Measurements from ENCODE around the gene EPSTI1. TPM values are rescaled to one million over a fixed set of nuclear protein-coding genes. Genes with fewer than 3 reads are reported as not detected.

EPSTI1 gene
- polyA plus RNA-seq, 1 donor = 1.5 TPM

DNA sequence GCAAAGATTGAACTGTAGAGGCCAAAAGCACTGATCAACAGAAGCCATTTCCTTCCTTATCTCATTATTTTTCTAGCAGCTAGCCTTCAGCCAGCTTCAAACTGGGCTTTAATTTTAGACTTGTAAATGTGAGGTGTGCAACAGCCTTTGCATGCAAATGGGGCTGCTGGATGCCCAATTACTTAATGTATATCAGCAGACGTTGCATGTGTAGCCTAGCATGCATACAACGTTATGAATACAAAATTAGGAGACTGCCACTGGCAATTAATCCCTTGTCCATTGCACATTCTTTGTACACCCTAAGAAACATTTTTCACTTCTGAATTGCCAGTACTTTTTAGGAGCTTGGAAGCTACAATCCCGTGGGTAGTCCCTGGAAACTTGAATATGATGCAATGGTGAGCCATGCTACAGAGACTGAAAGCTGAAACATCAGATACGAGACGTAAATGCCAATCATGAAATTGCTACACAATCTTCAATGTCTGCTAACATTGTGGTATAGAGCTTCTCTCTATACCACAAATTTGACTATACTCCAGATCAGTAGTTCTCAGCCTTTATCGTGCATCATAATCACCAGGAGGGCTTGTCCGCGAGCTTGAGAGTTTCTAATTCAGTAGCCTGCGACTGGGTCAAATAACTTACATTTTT, 20.2 kb downstream of the EPSTI1 start:
- DNase-seq (ENCODE audit: low read depth) = no peak

DNA sequence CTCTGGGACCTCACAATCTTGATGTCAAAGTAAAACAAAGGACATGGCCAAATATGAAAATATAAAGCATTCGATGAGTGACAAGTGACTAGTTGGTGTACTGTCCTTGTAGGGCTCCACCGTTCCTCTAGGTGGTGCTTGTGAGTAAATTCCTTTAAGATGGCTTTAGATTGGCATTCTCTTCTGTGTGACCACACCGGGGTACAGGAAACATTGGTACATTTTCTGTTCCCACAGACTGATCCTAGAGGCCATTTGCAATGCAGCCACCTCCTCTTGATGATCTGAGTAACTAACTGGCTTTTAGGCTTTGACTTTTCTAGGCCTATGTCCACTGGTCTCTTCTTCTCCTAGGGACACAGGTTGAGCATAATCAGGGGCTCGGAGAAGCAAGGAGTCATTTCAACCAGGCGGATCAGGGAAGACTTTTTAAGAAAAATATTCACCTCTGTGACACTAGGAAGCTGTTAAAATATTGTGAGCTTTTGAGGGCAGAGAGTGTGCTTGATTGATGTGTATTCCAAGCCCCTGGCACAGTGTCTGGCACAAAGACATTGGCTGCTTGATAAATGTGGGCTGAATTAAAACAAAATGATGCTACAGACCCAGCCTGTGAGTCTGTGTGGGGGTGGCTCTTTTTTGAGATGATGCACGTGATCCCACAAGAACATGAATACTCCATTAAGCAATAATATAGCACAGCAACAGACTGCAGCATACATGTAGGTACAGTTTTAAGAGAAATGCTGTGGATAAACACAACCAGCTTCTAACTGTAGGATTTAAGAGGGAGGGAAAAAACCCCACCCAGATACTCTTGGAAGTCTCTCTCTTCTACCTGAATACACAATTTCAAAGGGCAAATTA, 21.0 kb downstream of the EPSTI1 start:
- no peak for DNase-seq (ENCODE audit: low read depth)

DNA sequence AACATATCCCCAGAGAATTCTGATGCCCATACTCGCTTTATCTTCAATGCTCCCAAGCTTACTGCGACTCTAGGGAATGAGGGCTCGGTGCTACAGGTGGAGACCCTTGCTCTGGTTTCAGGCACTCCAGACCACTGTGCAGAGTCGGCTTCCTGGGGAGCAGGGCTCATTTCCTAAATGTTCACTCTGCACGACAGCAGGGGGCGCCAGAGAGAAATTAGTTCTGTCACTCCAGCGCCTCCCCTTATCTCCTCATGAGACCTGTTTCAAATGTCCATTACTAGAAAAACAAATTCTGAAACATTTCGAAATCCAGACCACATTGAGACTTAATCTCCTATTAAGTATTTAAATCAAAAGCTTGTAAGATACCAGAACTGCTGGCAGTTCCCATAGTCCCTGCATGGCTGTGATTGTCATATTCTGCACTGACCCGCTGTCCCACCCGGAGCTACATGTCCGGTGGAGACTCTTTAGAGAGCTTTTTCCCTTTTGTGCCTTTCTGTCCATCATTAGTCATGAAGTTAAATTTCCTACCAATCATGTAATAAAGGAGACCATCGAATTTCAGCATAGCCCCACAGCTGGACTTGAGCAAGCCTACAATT, 22.4 kb downstream of the EPSTI1 start:
- no peak for DNase-seq (ENCODE audit: low read depth)

DNA sequence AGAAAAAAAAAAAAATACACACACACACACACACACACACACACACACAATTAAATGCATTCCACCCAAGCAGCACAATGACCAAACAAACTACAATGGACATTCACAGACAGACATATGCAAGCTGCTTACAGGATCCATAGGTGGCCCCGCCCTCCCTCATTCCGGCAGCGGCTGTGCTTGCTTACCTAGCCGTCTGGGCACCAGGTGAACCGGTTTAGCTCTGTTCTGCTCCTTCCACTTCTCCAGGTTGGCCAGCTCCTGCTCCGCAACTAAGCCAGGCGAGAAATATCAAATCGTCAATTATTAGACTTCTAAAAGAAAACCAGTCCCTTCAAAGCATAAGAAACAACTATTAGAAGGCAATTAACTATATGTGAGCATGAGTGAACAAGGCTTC, 23.1 kb downstream of the EPSTI1 start:
- DNase-seq (ENCODE audit: low read depth) = no peak

DNA sequence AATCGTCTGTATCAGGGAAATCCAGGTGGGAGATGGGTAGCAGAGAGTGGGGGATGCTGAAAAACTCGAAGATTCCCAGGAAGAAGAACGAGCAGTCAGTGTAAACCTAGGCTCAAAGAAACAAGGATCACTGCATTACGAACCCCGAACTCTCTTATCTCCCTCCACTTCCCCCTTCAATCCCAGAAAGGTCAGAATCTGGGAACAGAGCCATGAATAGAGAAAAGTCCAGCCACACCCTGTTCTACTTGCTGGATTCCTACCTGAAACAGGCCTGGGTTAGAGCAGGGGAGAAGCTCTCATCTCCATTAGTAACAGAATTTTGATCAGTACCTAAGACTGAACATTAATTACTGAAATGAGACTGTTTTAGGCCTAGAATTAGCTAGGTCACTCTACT, 24.4 kb downstream of the EPSTI1 start:
- DNase-seq (ENCODE audit: low read depth) = no peak

DNA sequence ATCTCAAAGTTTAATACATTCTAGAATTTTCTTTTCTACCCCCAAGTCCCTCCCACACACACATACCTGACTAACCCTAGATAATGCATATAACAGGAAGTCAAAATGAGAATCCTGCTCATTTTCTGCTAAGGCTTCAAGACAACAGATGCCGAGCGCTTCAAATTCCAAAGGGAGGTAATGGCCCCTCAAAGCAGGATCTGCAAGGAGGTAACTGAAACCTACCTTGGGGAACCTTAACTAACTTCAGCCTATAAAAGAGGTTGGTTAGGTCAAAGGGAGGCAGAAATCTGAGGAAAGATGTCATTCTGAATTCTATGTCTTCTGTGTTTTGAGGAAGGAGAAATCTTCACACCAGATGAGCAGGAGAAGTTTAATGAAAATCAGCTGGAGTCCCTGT, 26.8 kb downstream of the EPSTI1 start:
- no peak for DNase-seq (ENCODE audit: low read depth)

DNA sequence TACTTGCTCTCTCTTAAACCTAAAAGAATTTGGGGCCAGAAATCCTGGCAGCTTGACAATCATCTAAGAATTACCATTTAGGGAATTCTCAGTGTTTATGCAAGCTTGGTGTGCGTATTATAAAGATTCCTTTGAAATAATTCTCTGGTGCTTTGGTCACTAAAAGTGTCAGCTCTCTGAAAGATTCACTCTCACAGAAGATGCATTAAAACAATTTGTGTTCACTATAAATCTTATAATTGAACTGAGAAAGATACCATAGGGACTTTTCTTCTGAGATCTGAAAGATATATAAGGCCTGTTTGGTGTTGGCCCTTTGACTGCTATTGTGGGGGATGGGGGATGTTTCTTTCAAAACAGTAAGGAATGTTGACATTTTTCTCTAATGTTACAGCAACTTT, 27.3 kb downstream of the EPSTI1 start:
- no peak for DNase-seq (ENCODE audit: low read depth)

DNA sequence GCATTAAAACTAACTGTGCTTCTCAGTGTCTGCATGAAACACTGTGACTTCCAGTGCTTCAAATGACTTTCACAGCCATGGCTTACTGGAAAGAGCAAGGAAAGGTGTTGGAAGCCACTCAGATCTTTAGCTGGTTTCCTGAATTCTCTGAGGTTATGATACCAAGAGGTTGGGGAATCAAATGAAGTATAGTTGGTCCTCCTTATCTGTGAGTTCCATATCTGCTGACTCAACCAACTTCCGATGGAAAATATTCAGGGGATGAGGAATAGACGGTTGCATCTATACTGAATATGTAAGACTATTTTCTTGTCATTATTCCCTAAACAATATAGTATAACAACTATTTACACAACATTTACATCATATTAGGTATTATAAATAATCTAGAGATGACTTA, 32.4 kb downstream of the EPSTI1 start:
- DNase-seq (ENCODE audit: low read depth) = no peak

DNA sequence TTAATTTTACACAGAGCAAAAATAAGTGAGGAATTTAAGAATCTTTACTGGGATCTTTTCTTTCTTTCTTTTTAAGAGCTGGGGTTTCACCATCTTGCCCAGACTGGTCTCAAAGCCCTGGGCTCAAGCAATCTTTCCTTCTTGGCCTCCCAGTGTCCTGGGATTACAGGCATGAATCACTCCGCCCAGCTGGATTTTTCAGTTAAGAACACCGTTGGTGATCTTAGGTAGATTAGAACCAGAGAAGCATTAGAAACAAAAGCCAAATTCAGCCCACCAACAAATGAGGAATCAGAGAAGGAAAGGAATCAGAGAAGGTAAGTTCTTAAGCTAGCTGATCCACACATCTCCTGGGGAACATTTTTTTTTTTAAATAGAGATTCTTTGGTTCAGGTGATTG, 34.2 kb downstream of the EPSTI1 start:
- DNase-seq (ENCODE audit: low read depth) = no peak

DNA sequence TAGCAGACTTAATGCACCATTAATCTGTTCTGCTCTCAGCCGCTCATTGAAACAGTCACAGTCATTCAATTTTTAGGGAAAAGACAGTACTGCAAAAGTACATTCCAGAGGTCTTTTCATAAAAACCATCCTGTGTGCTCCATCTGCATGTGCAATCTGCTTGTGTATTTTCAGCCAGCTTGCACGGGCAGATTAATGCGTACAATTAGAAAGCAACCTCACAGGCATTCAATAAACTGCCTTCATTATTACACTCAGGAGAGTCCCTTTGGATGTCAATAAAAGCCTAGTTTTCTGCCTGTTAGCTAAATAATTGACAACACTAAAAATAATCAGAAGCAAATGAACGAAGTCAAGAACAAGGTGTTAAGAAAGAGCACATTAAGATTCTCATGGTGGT, 41.9 kb downstream of the EPSTI1 start:
- no peak for DNase-seq (ENCODE audit: low read depth)

DNA sequence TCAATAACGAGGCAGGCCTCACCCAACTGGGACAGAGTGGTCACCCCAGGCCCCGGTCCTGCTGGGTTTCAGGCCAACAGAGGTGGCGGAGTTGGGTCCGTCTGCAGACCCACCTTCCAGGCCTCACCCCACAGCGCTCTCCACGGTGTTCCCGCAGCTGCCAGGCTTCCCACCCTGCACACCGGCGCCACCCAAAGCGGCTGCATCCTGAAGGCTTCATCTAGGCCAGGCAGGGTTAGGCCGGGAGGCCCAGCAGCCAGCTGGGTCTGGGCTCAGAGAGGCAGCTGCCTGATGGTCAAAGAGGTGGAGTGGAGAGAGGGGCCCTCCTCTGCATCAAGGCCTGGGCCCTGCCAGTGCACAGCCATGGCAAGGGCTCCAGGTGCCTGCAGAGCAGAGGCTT, 44.1 kb downstream of the EPSTI1 start:
- DNase-seq (ENCODE audit: low read depth) = no peak

DNA sequence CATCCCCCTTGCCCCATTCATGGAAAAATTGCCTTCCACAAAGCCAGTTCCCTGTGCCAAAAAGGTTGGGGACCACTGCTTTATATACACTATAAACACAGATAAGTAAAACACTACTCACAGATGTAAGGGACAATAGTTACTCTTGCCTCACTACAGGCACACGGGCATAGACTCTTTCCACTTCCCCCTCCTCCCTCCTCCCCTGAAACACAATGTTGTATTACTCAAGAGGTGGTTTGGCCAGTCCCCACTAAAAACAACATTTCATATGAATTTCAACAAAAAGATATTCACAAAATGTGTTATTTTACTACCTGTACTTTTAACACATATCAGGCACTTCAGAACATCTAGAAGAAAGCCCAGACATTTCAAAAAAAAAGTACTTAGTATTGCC, 45.1 kb downstream of the EPSTI1 start:
- DNase-seq (ENCODE audit: low read depth) = no peak

DNA sequence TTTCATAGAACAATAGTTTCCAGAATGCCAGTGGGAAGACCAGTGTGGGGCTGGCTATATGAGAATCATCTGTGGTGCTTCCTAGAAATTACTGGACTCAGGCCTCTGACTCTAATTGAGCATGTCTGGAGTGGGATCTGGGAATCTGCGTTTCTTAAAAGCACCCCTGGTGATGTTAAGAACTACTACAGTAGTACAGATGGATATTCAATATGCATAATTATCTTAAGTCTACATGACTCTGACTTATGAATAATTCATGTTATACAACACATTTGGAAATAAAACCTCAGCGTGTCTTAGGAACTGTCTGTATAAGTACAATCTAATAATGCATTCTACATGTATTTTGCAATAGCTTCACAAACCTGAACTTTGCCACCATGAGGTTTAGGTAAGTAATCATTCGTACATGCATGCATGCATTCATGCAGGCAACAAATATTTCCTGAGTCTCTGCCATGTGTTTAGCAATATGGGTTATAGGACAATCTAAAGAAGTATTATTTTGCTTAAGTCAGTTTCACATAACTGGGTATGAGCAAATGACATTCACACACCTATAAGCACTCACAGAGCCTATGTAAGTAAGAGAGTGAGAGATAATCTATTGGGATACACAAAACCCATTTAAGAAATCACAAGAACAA, 62.0 kb downstream of the EPSTI1 start:
- DNase-seq (ENCODE audit: low read depth) = no peak

DNA sequence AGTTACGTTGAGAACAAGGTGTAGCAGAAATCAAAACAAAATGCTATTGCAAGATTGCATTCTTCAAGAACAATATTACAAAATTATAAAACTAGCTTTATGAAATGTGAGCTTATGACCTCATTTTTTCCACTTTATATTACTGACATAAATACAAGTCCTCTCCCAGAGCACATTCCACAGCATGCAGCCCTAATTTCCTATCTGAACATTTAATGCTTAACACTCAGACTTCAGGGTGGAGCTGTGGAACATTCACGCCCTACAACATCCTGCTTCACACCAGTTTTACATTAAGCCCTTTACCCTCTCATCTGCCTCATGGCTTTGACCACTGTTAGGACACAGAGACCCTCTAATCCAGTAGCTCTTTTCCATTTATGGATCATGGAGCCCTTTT, 65.5 kb downstream of the EPSTI1 start:
- DNase-seq (ENCODE audit: low read depth) = peak; percentile 8

DNA sequence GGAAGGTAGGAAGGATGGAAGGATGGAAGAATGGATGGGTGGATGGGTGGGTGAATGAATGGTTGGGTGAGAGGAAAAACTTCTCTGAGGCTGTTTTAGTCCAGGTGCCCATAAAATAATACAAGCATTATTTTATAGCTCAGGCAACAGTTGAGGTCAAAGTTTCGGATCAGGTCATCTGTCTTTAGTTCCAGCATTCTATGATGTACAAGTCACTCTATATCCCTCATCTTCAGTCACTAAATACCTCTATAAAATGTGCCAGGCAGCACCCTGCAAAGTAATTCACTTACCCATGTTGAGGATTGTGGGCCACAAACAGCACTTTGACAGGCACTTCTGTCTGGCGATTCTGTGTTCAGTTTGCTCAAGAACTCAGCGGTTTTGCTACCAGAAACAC, 66.0 kb downstream of the EPSTI1 start:
- no peak for DNase-seq (ENCODE audit: low read depth)

DNA sequence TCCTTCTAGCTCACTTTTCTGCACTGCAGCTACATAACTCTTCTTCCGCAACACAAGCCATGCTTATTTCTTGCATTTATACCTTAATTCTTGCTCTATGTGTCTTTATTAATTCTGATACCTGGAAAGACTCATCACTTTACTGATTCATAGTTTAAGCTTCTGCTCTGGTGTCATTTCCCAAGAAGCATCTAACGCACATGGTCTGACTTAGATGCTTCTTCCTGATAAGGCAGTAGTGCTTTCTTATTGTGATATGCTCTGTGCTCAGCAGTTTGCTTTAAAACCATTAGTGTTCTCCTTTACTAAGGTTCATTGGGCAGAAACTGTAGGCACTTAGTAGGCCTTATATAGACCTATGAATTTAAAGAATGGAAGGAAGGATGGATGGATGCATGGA, 66.4 kb downstream of the EPSTI1 start:
- DNase-seq (ENCODE audit: low read depth) = no peak

DNA sequence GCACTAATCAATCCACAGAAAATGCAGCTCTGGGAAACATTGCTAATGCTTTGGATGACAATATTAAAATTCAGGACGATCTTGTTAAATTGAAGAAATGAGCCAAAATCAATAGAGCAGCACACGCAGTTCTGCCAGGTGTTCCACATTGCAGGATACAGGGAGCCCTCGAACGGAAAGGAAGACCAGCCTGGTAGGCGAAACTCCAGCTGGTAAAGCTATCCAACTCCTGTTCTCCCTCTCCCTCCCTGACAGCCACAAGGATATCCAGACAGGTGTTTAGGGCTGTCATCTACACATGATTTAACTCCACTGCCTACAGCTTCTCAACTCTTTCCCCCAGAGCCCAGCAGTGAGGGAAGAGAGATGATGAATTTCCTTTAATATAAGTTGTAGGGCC, 67.7 kb downstream of the EPSTI1 start:
- no peak for DNase-seq (ENCODE audit: low read depth)

DNA sequence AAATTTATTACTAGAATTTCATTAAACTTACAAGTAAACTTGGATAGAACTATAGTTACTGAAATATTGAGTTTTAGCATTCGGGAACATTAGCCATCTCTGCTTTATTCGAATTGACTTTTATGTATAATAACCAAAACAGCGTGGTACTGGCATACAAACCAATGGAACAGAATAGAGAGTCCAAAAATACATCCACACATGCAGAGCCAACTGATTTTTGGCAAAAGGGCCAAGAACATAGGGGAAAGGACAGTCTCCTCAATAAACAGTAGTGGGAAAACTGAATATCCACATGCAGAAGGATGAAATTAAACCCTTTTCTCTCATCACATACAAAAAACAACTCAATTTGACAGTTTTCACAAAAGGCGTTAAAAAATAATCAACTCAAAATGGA, 84.3 kb downstream of the EPSTI1 start:
- DNase-seq (ENCODE audit: low read depth) = no peak

DNA sequence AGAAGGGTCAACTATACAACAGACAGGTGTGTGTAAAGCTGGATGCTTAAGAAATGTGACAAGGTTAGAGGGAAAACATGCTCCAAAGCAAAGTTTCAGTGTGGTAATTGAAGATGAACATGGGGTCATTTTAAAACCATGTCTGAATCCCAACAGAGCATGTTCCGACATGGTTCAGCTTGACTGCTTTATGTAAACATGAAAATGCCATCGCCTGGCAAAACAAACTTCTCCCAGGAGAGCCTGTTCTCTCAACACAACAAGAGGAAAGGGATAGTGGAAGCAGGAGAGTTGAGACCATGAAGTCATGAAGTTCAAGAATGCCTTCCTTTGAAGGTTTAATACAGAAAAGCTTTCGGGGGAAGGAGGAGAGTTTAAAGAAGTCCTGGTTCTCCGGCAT, 85.8 kb downstream of the EPSTI1 start:
- DNase-seq (ENCODE audit: low read depth) = no peak

DNA sequence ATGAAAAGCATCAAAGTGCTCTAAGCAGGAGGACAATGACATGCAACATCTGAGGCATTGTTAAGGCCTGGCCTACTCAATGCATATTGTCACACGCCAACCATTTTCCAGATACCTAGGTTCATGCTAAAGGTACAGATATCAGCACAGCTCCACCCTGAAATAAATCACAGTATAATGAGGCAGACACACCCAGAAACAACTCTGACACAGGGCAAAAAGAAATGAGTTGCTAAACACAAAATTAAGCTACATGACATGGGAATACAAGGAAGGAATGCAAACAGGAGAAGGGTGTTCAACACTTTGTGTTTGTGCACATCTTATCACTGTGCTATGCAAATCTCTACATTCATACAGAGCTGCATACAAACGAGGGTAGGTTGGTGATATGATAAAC, 86.5 kb downstream of the EPSTI1 start:
- no peak for DNase-seq (ENCODE audit: low read depth)

DNA sequence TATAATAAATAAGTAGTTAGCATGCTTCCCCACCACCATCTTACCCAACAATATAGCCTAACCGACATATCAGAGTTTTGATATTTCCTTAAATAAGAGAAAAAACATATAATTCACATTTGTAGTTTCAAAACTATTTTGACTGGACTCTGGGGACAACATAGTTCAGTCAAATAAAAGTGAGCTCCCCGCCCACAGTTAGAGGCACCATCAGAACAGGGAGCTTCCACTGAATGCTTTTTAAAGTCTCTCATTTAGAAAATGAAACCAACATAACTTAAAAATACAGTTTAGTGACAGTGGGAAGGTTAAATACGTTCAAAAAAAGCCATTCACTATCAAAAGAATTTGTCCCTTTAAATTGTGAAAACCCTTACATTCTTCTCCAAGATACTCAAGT, 92.8 kb downstream of the EPSTI1 start:
- no peak for DNase-seq (ENCODE audit: low read depth)

DNA sequence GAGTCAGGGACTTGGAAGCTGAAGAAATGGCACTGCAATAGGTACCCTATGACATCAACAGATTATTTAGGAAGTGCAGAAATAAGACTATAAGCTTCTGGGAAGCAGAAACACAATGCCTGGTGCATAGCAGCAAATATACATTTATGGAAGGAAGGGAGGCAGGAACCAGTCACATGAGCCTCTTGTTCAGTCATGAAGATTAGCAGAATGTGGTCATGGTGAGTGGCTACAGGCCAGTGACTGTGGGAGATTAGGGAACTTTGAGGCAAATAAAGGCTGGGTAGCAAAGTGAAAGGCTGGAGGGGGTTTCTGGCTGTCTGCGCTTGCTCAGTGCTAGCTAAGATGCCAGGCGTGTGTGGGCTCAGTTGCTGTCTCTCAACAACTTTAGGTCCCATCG, 96.3 kb downstream of the EPSTI1 start:
- no peak for DNase-seq (ENCODE audit: low read depth)
